ENCODE results near the gene CDK9. TPM values are rescaled to one million over a fixed set of nuclear protein-coding genes. Genes with fewer than 3 reads are reported as not detected.

The CDK9 gene
- total RNA-seq, 2 donors from 2014 or later: 51.4 to 58.7 TPM

- ATAC-seq: peak; percentile 36
- no peaks in the 10 kb centered on the region for H3K36me3 ChIP-seq (replicated peaks in 1 of 2; ENCODE audit: insufficient read depth in 1 of 2, low read depth in 2 of 2)
- H3K4me1 ChIP-seq: peaks cover 52% of the 10 kb centered on the region
- H3K27ac ChIP-seq: peak overlapping the region; percentile 28 to 74 (median 57)
- H3K27me3 ChIP-seq: no peaks in the 10 kb centered on the region
- WGBS, 2 donors: 50 to 77% methylated on average over 5 to 18 of the region's 18 CpGs
- TF ChIP-seq POLR2A (IDR thresholded peaks at IDR 0.05): peak in 2 of 3 donors; percentile 51 to 61
- TF ChIP-seq, protein P1, sequence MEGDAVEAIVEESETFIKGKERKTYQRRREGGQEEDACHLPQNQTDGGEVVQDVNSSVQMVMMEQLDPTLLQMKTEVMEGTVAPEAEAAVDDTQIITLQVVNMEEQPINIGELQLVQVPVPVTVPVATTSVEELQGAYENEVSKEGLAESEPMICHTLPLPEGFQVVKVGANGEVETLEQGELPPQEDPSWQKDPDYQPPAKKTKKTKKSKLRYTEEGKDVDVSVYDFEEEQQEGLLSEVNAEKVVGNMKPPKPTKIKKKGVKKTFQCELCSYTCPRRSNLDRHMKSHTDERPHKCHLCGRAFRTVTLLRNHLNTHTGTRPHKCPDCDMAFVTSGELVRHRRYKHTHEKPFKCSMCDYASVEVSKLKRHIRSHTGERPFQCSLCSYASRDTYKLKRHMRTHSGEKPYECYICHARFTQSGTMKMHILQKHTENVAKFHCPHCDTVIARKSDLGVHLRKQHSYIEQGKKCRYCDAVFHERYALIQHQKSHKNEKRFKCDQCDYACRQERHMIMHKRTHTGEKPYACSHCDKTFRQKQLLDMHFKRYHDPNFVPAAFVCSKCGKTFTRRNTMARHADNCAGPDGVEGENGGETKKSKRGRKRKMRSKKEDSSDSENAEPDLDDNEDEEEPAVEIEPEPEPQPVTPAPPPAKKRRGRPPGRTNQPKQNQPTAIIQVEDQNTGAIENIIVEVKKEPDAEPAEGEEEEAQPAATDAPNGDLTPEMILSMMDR (IDR thresholded peaks at IDR 0.05): no peak
- no peak overlapping the region for H3K4me3 ChIP-seq
- intact Hi-C loops (cut with DNase I): no loop called here
- peak; percentile 47 to 81 (median 50) for DNase-seq
- no peaks in the 10 kb centered on the region for H3K9me3 ChIP-seq
Observed at GRCh38 chr9:127838375-127839078, 52.7 kb downstream of the CDK9 start.

Small RNAs within 50 kb of the gene (microRNA-seq; reads per million reads assigned to microRNA genes)
- gene MIR2861 (ENCODE audit: borderline number of aligned reads in 2 of 2, borderline replicate concordance in 2 of 2): 0 reads per million in 2 donors
- gene MIR3960 (ENCODE audit: borderline number of aligned reads in 2 of 2, borderline replicate concordance in 2 of 2): 0 reads per million in 2 donors

Small RNAs within 50 kb of the gene (small RNA-seq; reads per million reads assigned to genes)
- gene RF00019: not detected

Other genes with a start within 250 kb of the CDK9 start
- gene STXBP1, start 173.8 kb upstream of the CDK9 start, total RNA-seq: 10 to 100 TPM; 34.5 to 39.9 TPM
- 1 to 10 TPM; 2.3 TPM for gene CFAP157, start 79.0 kb upstream of the CDK9 start, total RNA-seq
- gene PTRH1, start 70.4 kb upstream of the CDK9 start, total RNA-seq: 10 to 100 TPM; 23.6 to 64.9 TPM
- under 1 TPM; under 0.01 to 0.52 TPM for gene TTC16, start 70.0 kb upstream of the CDK9 start, total RNA-seq
- gene TOR2A, start 50.7 kb upstream of the CDK9 start, total RNA-seq: 10 to 100 TPM in 1 of 2 donors, 1 to 10 TPM in 1; 8.3 to 14.2 TPM
- 1 to 10 TPM; 3.3 to 4.2 TPM for gene SH2D3C, start 7.4 kb upstream of the CDK9 start, total RNA-seq
- 10 to 100 TPM; 58.4 to 80.4 TPM for gene FPGS, start 16.8 kb downstream of the CDK9 start, total RNA-seq
- 10 to 100 TPM; 20.2 to 26.7 TPM for gene ENG, start 68.6 kb downstream of the CDK9 start, total RNA-seq
- 10 to 100 TPM in 1 of 2 donors, 1 to 10 TPM in 1; 8.8 to 23.7 TPM for gene AK1, start 91.6 kb downstream of the CDK9 start, total RNA-seq
- gene ST6GALNAC6, start 113.6 kb downstream of the CDK9 start, total RNA-seq: 10 to 100 TPM; 46.1 to 66.7 TPM
- 10 to 100 TPM; 36.6 to 63.8 TPM for gene ST6GALNAC4, start 131.0 kb downstream of the CDK9 start, total RNA-seq
- gene PIP5KL1, start 144.7 kb downstream of the CDK9 start, total RNA-seq: 1 to 10 TPM; 1.3 to 2.6 TPM
- gene DPM2, start 151.8 kb downstream of the CDK9 start, total RNA-seq: 10 to 100 TPM; 23.3 to 39.9 TPM
- gene EEIG1, start 195.0 kb downstream of the CDK9 start, total RNA-seq: 10 to 100 TPM; 41.9 to 42.0 TPM

Data from body of pancreas (tissue), 4 donors.